22Rv1 (cell line): Measurements from ENCODE around the gene EDIL3.

Experiments used
- ZFX ChIP-seq: fragments of 450-650 bp; IDR thresholded peaks from 2 replicates; pipeline ENCODE4 v1.6.1; 2017; ENCODE audit warnings: antibody characterized with exemption, borderline replicate concordance
- TF ChIP-seq, protein P1 (sequence below): fragments of 450-650 bp; IDR thresholded peaks from 2 replicates; pipeline ENCODE4 v1.5.1; 2017; ENCODE audit warnings: mild to moderate bottlenecking

DNA sequence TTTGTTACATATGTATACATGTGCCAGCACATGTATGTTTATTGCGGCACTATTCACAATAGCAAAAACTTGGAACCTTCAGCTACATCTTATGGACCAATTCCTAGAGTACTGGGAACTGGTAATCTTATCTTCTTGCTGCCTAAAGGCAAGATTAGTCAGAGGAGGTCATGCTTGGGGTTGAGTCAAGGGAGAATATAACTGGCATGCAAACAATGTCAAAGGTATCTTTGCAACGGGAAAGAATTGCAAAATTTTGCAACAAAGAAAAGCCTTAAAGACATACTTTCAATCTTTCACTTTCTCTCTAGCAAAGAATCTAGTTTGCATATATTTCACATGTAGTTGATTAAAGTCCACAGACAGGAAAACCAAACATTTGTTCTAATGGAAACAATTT, 145.2 kb downstream of the EDIL3 start:
- TF ChIP-seq, protein P1, sequence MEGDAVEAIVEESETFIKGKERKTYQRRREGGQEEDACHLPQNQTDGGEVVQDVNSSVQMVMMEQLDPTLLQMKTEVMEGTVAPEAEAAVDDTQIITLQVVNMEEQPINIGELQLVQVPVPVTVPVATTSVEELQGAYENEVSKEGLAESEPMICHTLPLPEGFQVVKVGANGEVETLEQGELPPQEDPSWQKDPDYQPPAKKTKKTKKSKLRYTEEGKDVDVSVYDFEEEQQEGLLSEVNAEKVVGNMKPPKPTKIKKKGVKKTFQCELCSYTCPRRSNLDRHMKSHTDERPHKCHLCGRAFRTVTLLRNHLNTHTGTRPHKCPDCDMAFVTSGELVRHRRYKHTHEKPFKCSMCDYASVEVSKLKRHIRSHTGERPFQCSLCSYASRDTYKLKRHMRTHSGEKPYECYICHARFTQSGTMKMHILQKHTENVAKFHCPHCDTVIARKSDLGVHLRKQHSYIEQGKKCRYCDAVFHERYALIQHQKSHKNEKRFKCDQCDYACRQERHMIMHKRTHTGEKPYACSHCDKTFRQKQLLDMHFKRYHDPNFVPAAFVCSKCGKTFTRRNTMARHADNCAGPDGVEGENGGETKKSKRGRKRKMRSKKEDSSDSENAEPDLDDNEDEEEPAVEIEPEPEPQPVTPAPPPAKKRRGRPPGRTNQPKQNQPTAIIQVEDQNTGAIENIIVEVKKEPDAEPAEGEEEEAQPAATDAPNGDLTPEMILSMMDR = no peak
- TF ChIP-seq ZFX = no peak
